ENCODE measurements around the gene GRB7. TPM values are rescaled to one million over a fixed set of nuclear protein-coding genes. Genes with fewer than 3 reads are reported as not detected.

The GRB7 gene
- total and polyA plus RNA-seq, 10 of the 15 experiments (the other 5 are each of a cell fraction or from before 2014, with no cell fraction given) = 0.05 to 0.34 (median 0.19) TPM; not detected in 4

DNA sequence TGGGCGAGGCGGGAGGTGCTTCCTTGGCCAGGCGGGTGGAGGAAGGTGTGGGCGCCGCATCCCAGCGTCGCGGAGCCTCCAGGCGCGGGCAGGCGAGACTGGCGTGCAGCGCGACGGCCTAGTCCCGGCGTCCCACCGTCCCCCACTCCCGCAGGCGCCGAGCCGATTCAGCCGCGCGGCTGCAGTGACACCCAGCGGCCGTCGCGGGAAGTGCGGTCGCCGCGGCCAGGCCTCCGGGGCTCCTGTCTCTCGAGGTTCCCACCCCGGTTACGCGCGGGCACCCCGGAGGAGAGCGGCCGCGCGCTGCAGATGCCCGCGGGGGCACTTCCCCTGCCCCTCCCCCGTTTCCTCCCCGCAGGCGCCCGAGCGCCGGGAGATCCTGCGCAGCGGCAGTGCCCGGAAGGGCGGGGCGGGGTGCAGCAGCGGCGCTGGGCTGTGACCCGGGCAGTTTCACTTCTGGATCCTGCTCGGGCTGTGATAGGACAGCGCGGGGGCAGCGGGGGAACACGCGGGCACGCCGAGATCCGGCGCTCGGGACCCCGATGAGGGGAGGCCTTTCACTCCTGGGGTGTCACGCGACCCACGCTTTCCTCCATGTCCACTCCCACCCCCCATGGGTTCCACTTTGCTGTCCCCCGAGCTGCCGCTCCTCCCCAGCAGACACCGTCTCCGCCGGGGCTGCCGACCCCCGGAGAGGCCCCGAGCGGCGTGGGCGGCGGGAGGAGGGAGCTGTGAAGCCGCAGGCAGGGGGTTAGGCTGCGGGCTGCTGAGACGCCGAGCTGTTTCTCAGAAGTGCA, 16.6 kb downstream of the GRB7 start (continued):
- TF ChIP-seq TAF1 (IDR thresholded peaks at IDR 0.05; ENCODE audit: borderline replicate concordance, low read depth, low read length) (peak; percentile 63; the same call in 1 of the 2 replicates), TCF12 (IDR thresholded peaks at IDR 0.05; ENCODE audit: low read depth, low read length) (peak; percentile 81), TARDBP (IDR thresholded peaks at IDR 0.05; ENCODE audit: borderline replicate concordance) (peak; percentile 71; the same call in 1 of the 2 replicates), POLR2AphosphoS2 (IDR thresholded peaks at IDR 0.05; ENCODE audit: low read depth, low read length) (peak; percentile 51), ZZZ3 (IDR thresholded peaks at IDR 0.05; ENCODE audit: control insufficient read depth, insufficient read length, low read depth) (no peak), PAX5 (IDR thresholded peaks at IDR 0.05; ENCODE audit: borderline replicate concordance, low read depth, low read length) (peak; percentile 70), SP1 (IDR thresholded peaks at IDR 0.05; ENCODE audit: low read depth, low read length) (peak; percentile 22), MEF2B (IDR thresholded peaks at IDR 0.05; ENCODE audit: partially characterized antibody, poor library complexity, severe bottlenecking) (peak; percentile 83), EZH2 (IDR thresholded peaks at IDR 0.05; ENCODE audit: borderline replicate concordance, control insufficient read depth, low read depth, low read length) (no peak), NR2C1 (IDR thresholded peaks at IDR 0.05) (peak; percentile 51; the same call in 1 of the 2 replicates)
- TF ChIP-seq, protein P1, sequence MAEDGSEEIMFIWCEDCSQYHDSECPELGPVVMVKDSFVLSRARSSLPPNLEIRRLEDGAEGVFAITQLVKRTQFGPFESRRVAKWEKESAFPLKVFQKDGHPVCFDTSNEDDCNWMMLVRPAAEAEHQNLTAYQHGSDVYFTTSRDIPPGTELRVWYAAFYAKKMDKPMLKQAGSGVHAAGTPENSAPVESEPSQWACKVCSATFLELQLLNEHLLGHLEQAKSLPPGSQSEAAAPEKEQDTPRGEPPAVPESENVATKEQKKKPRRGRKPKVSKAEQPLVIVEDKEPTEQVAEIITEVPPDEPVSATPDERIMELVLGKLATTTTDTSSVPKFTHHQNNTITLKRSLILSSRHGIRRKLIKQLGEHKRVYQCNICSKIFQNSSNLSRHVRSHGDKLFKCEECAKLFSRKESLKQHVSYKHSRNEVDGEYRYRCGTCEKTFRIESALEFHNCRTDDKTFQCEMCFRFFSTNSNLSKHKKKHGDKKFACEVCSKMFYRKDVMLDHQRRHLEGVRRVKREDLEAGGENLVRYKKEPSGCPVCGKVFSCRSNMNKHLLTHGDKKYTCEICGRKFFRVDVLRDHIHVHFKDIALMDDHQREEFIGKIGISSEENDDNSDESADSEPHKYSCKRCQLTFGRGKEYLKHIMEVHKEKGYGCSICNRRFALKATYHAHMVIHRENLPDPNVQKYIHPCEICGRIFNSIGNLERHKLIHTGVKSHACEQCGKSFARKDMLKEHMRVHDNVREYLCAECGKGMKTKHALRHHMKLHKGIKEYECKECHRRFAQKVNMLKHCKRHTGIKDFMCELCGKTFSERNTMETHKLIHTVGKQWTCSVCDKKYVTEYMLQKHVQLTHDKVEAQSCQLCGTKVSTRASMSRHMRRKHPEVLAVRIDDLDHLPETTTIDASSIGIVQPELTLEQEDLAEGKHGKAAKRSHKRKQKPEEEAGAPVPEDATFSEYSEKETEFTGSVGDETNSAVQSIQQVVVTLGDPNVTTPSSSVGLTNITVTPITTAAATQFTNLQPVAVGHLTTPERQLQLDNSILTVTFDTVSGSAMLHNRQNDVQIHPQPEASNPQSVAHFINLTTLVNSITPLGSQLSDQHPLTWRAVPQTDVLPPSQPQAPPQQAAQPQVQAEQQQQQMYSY (CRISPR knock-in tag; IDR thresholded peaks at IDR 0.05) = no peak
- TF ChIP-seq, protein P2, sequence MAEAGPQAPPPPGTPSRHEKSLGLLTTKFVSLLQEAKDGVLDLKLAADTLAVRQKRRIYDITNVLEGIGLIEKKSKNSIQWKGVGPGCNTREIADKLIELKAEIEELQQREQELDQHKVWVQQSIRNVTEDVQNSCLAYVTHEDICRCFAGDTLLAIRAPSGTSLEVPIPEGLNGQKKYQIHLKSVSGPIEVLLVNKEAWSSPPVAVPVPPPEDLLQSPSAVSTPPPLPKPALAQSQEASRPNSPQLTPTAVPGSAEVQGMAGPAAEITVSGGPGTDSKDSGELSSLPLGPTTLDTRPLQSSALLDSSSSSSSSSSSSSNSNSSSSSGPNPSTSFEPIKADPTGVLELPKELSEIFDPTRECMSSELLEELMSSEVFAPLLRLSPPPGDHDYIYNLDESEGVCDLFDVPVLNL (IDR thresholded peaks at IDR 0.05; ENCODE audit: low read depth, low read length) = peak; percentile 47; the same call in 1 of the 2 replicates
- TF ChIP-seq, protein P3, sequence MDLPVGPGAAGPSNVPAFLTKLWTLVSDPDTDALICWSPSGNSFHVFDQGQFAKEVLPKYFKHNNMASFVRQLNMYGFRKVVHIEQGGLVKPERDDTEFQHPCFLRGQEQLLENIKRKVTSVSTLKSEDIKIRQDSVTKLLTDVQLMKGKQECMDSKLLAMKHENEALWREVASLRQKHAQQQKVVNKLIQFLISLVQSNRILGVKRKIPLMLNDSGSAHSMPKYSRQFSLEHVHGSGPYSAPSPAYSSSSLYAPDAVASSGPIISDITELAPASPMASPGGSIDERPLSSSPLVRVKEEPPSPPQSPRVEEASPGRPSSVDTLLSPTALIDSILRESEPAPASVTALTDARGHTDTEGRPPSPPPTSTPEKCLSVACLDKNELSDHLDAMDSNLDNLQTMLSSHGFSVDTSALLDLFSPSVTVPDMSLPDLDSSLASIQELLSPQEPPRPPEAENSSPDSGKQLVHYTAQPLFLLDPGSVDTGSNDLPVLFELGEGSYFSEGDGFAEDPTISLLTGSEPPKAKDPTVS (IDR thresholded peaks at IDR 0.05; ENCODE audit: low read depth, low read length) = no peak
- TF ChIP-seq, protein P4, sequence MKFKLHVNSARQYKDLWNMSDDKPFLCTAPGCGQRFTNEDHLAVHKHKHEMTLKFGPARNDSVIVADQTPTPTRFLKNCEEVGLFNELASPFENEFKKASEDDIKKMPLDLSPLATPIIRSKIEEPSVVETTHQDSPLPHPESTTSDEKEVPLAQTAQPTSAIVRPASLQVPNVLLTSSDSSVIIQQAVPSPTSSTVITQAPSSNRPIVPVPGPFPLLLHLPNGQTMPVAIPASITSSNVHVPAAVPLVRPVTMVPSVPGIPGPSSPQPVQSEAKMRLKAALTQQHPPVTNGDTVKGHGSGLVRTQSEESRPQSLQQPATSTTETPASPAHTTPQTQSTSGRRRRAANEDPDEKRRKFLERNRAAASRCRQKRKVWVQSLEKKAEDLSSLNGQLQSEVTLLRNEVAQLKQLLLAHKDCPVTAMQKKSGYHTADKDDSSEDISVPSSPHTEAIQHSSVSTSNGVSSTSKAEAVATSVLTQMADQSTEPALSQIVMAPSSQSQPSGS (IDR thresholded peaks at IDR 0.05; ENCODE audit: low read length) = peak; percentile 65; the same call in 1 of the 2 replicates
- TF ChIP-seq, protein P5, sequence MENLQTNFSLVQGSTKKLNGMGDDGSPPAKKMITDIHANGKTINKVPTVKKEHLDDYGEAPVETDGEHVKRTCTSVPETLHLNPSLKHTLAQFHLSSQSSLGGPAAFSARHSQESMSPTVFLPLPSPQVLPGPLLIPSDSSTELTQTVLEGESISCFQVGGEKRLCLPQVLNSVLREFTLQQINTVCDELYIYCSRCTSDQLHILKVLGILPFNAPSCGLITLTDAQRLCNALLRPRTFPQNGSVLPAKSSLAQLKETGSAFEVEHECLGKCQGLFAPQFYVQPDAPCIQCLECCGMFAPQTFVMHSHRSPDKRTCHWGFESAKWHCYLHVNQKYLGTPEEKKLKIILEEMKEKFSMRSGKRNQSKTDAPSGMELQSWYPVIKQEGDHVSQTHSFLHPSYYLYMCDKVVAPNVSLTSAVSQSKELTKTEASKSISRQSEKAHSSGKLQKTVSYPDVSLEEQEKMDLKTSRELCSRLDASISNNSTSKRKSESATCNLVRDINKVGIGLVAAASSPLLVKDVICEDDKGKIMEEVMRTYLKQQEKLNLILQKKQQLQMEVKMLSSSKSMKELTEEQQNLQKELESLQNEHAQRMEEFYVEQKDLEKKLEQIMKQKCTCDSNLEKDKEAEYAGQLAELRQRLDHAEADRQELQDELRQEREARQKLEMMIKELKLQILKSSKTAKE (IDR thresholded peaks at IDR 0.05; ENCODE audit: low read depth, poor library complexity, severe bottlenecking) = peak; percentile 64
- TF ChIP-seq, protein P6, sequence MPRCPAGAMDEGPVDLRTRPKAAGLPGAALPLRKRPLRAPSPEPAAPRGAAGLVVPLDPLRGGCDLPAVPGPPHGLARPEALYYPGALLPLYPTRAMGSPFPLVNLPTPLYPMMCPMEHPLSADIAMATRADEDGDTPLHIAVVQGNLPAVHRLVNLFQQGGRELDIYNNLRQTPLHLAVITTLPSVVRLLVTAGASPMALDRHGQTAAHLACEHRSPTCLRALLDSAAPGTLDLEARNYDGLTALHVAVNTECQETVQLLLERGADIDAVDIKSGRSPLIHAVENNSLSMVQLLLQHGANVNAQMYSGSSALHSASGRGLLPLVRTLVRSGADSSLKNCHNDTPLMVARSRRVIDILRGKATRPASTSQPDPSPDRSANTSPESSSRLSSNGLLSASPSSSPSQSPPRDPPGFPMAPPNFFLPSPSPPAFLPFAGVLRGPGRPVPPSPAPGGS (IDR thresholded peaks at IDR 0.05; ENCODE audit: borderline replicate concordance, insufficient read depth, low read depth, low read length, poor library complexity, severe bottlenecking) = peak; percentile 98
